ENCODE measurements around the gene SELENOM. TPM values are rescaled to one million over a fixed set of nuclear protein-coding genes. Genes with fewer than 3 reads are reported as not detected.
"Not testable (repeated sequence)": the region's sequence is repeated elsewhere in the genome, so short reads cannot be mapped to it uniquely, and the experiment has no call there.

The SELENOM gene
- total RNA-seq, 1 donor from 2014 or later: 238 TPM

DNA sequence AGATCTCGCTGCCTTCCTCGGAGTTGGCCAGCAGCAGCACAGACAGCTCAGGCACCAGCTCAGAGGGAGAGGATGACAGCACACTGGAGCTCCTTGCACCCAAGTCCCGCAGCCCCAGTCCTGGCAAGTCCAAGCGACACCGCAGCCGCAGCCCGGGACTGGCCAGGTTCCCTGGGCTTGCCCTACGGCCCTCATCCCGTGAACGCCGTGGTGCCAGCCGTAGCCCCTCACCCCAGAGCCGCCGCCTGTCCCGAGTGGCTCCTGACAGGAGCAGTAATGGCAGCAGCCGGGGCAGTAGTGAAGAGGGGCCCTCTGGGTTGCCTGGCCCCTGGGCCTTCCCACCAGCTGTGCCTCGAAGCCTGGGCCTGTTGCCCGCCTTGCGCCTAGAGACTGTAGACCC lies 26.5 kb upstream of the SELENOM start:
- DNase-seq (ENCODE audit: low read depth): no peak

DNA sequence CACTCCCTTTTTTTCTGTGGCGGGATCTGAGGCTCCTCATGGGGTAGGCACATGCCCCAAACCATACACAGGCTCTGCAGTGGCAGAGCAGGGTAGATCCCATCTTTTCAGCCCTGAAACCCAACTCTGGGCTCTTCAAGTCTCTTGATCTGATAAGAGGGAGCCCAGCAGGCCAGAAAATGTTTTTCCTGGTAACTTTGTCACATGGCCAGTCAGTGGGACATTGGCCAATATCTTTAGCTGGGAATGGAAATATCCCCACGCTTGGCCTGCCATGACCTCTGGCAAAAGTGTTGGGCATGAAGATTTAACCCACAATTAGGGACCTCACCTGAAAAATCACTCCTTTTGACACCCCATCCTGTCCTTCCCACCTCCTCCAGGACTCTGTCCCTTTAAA lies 23.5 kb upstream of the SELENOM start:
- no peak for DNase-seq (ENCODE audit: low read depth)

DNA sequence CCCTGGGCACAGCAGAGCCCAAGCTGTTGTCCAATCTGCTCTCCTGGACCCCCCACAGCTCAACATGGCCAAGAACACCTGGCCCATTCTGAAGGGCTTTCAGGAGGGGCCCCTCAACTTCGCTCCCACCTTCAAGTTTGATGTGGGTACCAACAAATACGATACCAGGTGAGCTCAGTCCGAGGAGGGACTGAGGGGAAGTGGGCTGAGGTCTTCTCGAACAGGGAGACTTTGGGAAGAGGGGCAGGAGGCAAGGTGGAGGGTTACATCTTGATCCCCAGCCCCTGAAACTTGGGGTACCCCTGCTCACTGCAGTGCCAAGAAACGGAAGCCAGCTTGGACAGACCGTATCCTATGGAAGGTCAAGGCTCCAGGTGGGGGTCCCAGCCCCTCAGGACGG lies 20.8 kb upstream of the SELENOM start:
- DNase-seq (ENCODE audit: low read depth): no peak

DNA sequence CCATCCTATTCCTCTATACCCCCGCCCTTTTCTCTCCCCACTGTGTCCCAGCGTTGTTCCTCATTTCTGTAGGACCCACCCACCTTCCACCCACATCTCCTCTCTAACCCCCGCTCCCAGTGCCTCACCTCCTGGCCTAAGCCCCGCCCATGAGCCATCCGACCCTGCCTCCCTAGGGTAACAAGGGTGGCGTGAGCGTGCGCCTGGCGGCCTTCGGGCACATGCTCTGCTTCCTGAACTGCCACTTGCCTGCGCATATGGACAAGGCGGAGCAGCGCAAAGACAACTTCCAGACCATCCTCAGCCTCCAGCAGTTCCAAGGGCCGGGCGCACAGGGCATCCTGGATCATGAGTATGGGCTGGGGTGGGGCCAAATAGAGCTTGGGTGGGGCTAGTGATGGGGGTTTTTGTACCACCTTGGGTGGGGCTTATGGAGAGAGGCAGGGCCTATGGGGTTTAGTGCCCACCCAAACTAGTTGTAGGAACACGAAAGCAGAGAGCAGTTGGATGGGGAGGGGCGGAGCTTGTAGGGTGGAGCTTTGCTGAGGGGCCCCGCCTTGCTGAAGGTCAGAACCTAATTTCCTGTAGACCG lies 19.9 kb upstream of the SELENOM start:
- DNase-seq (ENCODE audit: low read depth): no peak

DNA sequence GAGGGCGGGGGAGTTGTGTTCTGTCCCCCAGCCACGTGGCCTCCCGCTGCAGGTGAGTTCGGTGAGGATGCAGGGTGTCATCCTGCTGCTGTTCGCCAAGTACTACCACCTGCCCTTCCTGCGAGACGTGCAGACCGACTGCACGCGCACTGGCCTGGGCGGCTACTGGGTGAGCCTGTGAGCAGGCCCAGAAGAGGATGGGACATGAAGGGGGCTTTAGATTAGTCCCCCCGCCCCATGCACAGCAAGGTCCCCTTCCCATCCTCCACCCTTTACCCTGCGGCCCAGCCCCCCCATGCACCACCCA lies 19.5 kb upstream of the SELENOM start:
- no peak for DNase-seq (ENCODE audit: low read depth)

DNA sequence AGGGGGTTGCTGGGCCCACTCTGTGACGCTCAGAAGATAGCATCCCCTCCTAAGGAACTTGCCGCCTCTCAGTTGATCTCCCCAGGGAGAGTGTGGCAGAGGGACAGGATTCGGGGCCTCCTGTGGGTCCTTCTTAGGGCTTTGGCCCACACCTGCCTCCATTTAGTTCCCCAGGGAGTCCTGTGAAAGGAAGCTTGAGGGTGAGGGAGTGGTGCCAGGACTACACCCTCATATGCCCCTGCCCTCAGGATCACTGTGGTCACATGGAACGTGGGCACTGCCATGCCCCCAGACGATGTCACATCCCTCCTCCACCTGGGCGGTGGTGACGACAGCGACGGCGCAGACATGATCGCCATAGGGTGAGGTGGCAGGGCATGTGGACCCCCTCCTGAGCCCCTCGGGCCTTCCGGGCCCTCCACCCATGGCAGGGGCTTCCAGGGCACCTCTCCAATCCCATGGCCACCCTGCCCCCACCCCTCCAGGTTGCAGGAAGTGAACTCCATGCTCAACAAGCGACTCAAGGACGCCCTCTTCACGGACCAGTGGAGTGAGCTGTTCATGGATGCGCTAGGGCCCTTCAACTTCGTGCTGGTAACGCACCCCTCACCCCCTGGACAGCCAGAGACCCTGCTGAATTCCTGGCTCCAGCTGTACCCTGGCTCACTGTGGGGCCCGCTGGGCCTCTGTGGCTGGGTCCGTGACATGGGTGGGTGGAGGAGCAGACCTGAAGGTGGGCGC lies 18.9 kb upstream of the SELENOM start:
- no peak for DNase-seq (ENCODE audit: low read depth)

DNA sequence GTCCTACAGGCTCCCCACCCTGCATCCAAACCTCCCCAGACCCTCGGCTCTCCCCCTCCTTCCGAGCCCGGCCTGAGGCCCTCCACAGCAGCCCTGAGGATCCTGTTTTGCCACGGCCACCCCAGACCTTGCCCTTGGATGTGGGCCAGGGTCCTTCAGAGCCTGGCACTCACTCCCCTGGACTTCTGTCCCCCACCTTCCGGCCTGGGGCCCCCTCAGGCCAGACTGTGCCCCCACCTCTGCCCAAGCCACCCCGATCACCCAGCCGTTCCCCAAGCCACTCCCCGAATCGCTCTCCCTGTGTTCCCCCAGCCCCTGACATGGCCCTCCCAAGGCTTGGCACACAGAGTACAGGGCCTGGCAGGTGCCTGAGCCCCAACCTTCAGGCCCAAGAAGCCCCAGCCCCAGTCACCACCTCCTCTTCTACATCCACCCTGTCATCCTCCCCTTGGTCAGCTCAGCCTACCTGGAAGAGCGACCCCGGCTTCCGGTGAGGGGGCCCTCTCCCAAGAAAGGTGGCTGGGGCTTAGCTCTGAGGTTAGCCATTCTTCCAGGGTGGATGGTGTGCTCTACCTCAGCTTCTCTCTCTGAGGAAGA lies 18.3 kb upstream of the SELENOM start:
- no peak for DNase-seq (ENCODE audit: low read depth)

DNA sequence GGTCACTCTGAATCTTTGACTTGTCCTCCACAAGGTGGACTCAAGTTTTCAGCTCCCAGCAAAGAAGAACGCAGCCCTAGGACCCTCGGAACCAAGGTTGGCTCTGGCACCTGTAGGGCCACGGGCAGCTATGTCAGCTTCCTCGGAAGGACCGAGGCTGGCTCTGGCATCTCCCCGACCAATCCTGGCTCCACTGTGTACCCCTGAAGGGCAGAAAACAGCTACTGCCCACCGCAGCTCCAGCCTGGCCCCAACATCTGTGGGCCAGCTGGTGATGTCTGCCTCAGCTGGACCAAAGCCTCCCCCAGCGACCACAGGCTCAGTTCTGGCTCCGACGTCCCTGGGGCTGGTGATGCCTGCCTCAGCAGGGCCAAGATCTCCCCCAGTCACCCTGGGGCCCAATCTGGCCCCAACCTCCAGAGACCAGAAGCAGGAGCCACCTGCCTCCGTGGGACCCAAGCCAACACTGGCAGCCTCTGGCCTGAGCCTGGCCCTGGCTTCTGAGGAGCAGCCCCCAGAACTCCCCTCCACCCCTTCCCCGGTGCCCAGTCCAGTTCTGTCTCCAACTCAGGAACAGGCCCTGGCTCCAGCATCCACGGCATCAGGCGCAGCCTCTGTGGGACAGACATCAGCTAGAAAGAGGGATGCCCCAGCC lies 17.6 kb upstream of the SELENOM start:
- no peak for DNase-seq (ENCODE audit: low read depth)

DNA sequence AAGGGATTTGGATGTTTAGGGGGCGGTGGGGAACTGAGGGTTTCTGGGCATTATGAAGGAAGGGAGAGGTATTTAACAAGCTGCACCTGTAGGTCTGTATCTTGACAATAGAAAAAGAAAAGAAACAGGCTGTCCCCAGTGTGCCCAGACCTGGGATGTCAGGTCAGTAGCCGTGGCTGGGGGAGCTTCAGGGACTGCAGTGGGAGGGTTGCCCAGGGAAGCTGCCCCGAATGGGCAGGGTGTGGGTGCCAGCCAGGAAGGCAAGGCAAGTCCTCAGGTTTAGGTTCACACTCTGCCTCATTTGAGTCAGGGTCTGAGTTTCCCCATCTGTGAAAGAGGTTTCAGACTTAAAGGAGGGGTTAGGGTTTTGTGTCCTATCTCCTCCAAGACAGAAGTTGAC lies 16.9 kb upstream of the SELENOM start:
- no peak for DNase-seq (ENCODE audit: low read depth)

DNA sequence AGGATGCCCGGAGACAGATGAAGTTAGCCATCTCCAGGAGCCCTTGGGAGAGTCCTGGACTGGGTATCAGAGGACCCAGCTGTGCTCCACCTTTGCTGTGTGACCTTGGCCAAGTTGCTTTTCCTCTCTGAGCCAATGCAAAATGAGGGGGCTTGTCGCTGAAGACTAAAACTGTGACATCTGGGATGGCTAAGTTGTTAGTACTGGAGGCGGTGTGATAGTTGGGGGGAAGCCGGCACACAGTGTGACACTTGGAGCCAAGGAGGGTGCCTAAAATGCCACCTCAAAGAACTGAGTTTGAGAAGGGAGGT lies 15.9 kb upstream of the SELENOM start:
- no peak for DNase-seq (ENCODE audit: low read depth)

DNA sequence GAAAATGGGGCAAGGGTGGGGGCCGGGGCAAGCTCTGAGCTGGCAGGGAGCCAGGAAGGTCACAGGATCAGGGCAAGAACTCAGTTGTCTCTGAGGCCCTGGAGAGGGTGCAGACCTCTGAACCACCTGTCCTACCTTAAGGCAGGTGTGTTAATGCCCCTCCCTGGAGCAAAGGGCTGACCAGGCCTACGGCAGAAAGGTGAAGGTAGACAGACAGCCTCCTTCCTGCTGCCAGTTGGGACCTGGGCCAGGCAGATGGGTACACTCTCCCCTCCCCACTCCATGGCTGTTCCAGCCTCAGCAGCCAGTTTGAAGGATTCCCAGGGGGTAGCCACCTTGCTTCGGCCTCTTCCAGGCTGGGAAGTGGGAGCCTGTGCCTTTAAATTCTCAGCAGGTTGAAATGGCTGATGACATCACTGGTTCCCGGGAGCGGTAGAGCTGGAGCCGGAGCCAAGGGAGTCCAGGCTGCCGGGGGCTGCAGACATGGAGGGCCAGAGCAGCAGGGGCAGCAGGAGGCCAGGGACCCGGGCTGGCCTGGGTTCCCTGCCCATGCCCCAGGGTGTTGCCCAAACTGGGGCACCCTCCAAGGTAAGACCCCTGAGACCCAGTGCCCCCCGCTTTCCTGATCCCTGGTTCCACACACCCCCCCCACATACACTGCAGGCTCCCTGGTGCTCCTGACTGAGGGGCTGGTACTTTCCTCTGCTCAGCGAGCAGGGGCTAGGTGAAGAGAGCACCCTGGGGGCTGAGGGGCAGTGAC lies 15.3 kb upstream of the SELENOM start, which contains the start of gene INPP5J:
TSS of gene INPP5J (plus strand) at position 435 of the 760 bp plus-strand sequence. CDS start at position 484, 49 bp downstream.
- peak; percentile 39 for DNase-seq (ENCODE audit: low read depth)

DNA sequence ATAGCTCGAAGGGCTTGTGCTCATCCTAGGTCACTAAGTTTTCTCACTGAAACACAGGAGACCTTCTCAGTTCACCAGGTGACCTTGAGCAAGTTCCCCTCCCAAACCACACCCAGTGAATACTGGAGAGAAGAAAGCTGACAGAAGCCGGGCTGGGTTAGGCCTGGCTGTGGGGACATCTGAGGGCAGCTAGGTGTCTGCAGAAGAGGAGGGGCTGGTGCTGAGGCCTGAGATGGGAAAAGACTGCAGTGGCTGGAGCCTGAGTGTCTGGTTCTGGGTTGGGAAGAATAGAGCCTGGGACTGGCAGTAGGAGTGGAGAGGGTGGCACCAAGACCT lies 14.8 kb upstream of the SELENOM start:
- no peak for DNase-seq (ENCODE audit: low read depth)

DNA sequence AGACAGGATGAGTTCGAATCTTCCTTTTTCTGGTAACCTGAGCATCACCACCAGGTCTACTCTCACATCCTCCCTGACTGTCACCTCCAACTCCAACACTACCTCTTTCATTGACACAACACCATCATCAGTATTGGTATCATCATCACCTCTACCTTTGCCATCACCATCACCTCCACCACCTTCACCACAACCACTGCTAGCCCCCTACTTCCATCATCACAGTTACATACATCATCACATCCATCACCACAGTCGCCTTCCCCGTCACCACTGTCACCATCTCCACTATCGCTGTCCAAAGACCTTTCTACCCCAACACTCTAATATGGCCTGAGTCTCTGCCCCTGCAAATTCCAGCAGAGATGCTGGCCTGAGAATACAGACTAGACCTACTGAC lies 14.0 kb upstream of the SELENOM start:
- DNase-seq (ENCODE audit: low read depth): no peak

DNA sequence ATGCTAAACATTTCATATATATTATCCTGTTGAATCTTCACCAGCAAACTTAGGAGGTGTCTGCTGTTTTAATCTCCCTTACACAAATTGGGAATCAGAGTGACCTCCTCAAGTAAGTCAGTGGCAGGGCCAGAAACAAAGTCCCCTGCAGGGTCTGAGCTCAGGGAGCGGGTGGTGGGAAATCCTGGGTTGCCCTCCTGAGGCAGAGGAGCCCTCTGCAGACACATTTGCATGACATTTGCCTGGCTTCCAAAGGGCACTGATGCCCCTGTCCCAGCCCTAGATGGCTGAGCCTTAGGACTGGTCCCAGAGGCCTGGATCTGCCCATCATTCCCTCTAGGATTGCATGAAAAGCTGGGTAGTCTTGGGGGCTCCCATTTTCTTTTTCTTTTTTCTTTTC lies 13.3 kb upstream of the SELENOM start:
- no peak for DNase-seq (ENCODE audit: low read depth)

DNA sequence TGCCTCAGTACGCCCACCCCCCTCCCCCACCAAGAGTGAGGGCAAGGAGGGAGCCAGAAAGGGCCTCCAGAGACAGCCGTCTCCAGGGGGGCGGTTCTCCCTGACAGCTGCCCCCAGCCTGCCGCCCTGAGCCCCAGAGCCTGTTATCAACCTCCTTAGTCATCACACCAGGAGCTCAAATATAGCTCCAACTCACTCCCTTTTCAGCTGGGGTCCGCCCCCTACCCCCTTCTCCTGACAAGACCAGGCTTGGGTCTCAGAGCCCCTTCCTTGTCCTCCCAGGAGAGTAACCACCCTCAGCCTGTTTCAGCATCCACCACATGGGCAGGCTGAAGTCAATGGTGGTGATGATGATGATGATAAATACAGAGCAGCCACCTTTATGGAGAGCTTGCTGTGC lies 12.9 kb upstream of the SELENOM start:
- DNase-seq (ENCODE audit: low read depth): peak; percentile 50

DNA sequence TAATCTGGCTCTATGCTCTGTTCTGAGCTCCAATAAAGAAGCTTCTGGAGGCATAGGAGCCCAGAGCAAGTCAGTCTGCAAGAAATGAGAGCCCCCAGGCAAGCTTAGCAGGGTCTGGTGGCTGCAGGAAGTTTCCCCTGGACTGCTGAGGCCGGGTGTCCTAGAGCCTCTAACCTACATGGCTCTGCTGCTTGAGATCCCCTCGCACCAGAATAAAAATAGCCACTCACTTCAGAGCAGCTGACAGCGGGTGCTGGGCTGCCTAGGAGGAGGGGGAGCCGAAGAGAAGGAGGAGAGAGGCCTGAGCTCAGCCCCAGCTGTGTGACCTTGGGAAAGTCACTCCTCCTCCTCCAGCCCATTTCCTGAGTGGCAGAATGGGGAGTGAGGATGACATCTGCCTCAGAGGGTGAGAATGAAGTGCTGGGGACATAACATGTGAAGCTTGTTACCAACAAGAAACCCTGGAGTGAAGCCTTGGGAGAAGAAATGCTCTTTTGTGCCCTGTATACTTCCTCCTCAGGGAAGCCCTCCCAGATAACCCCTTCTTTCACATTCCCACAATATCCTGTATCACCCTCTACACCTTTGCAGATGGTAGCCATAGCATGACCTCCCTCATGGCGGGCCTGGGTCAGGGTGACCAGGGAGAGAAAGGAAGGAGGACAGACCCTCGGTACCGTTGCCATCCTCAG lies 11.8 kb upstream of the SELENOM start:
- peak; percentile 82 for DNase-seq (ENCODE audit: low read depth)

DNA sequence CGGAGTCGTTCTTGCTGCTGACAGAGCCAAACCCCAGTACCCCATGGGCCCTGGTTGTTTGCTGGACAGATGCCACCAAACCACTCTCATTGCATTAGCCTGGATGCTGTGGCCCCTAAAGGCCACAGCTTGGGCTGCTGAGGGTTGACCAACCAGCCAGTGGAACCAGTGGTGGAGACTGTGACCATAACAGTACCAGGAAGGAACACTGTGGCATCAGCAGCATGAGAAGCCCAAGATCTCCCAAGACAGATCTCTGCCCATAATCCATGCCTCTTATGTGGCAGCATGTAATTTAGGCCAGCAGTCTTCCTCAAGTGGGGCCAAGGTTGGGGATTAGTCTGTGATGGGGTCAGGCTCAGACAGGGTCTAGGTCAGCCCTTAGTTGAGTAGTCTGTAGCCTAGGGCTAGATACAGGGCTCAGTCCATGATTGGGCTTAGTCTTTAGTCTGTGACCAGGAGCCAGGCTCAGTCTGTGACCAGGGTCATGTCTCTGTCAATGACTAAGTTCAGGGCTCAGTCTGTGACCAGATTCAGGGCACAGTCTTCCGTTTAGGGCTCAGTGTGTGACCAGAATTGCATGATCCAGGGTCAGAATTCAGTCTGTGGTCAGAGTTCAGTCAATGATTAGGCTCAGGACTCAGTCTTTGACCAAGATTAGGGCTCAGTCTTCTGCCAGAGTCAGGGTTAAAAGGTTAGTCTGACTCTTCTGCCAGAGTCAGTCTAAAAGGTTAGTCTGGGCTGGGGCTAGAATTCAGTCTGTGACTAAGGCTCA lies 10.9 kb upstream of the SELENOM start:
- no peak for DNase-seq (ENCODE audit: low read depth)

DNA sequence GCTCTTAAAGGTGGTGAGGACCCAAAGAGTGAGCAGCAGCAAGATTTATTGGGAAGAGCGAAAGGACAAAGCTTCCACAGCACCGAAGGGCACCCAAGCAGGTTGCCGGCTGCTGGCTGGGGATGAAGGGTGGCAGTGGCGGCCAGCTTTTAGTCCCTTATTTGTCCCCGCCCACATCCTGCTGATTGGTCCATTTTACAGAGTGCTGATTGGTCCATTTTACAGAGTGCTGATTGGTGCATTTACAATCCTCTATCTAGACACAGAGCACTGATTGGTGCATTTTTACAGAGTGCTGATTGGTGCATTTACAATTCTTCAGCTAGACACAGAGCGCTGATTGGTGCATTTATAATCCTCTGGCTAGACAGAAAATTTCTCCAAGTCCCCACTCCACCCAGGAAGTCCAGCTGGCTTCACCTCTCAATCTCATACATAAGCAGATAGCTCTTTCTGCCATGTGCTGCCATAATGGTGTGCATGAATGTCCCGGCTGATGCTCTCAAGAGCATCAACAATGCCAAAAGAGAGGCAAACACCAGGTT lies 5.3 kb upstream of the SELENOM start:
- DNase-seq (ENCODE audit: low read depth): not testable (repeated sequence)

DNA sequence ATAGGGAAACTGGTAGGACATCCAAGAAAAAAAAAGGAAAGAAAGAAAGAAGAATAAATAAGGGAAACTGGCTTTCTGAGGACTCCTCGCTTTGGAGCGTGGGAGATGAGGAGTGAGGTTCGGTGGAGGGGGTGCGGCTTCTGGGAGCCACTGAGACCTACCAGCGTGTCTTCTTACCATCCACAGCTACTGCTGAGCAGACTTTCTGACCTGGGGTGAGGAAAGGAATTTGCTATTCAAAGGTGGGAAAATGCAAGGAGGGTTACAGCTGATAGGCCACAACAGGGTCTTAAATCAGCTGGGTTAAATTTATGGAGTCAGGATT lies 488 bp upstream of the SELENOM start:
- DNase-seq (ENCODE audit: low read depth): no peak

DNA sequence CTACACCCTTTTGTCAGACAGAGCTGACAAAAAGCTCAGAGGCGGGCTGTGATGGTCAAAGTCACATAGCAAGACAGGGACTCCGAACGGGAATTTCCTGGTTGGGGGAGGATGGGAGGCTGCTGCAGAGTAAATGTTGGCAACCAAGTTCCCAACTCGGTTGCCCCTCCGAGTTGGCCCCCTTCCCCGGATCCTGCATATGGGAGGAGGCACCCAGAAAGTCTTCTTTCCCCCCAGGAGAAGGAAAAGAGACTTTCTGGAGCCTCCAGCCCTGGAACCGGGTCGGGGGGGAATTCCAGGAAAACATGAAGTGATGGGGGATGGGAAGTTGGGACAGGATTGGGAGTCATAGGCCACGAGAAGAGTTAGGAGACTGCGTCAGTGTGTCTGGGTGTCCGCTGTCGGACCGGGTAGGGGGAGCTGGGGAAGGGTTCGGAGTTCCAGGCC lies 614 bp downstream of the SELENOM start:
- DNase-seq (ENCODE audit: low read depth): peak; percentile 57

All from myocyte (in vitro differentiated cells).